ENCODE measurements around the gene PACSIN1. TPM values are rescaled to one million over a fixed set of nuclear protein-coding genes. Genes with fewer than 3 reads are reported as not detected.

Gene PACSIN1
- total RNA-seq, 1 donor from 2014 or later: 0.08 TPM

GRCh38 chr6:34583461-34583860 lies 117.6 kb downstream of the PACSIN1 start:
- Mint-ChIP-seq H3K4me3 (ENCODE audit: unreplicated experiment) (no peak overlapping the region), H3K27ac (ENCODE audit: unreplicated experiment) (no peak overlapping the region), H3K9me3 (ENCODE audit: unreplicated experiment) (no peaks in the 10 kb centered on the region), H3K27me3 (ENCODE audit: unreplicated experiment) (peaks cover 7% of the 10 kb centered on the region), H3K4me1 (ENCODE audit: unreplicated experiment) (peaks cover 14% of the 10 kb centered on the region), H3K36me3 (ENCODE audit: low read depth, unreplicated experiment) (peaks cover 10% of the 10 kb centered on the region)
- no peak for DNase-seq (ENCODE audit: low spot score)
- TF ChIP-seq, protein P1, sequence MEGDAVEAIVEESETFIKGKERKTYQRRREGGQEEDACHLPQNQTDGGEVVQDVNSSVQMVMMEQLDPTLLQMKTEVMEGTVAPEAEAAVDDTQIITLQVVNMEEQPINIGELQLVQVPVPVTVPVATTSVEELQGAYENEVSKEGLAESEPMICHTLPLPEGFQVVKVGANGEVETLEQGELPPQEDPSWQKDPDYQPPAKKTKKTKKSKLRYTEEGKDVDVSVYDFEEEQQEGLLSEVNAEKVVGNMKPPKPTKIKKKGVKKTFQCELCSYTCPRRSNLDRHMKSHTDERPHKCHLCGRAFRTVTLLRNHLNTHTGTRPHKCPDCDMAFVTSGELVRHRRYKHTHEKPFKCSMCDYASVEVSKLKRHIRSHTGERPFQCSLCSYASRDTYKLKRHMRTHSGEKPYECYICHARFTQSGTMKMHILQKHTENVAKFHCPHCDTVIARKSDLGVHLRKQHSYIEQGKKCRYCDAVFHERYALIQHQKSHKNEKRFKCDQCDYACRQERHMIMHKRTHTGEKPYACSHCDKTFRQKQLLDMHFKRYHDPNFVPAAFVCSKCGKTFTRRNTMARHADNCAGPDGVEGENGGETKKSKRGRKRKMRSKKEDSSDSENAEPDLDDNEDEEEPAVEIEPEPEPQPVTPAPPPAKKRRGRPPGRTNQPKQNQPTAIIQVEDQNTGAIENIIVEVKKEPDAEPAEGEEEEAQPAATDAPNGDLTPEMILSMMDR (IDR thresholded peaks at IDR 0.05; ENCODE audit: unreplicated experiment): peak; percentile 37

GRCh38 chr6:34583861-34584604 lies 118.2 kb downstream of the PACSIN1 start:
- Mint-ChIP-seq H3K9me3 (ENCODE audit: unreplicated experiment) (no peaks in the 10 kb centered on the region), H3K27ac (ENCODE audit: unreplicated experiment) (peak overlapping the region; percentile 67), H3K36me3 (ENCODE audit: low read depth, unreplicated experiment) (peaks cover 10% of the 10 kb centered on the region), H3K4me3 (ENCODE audit: unreplicated experiment) (peak overlapping the region; percentile 28), H3K4me1 (ENCODE audit: unreplicated experiment) (peaks cover 14% of the 10 kb centered on the region), H3K27me3 (ENCODE audit: unreplicated experiment) (peaks cover 7% of the 10 kb centered on the region)
- DNase-seq (ENCODE audit: low spot score): no peak
- TF ChIP-seq, protein P1 (IDR thresholded peaks at IDR 0.05; ENCODE audit: unreplicated experiment): no peak

DNA sequence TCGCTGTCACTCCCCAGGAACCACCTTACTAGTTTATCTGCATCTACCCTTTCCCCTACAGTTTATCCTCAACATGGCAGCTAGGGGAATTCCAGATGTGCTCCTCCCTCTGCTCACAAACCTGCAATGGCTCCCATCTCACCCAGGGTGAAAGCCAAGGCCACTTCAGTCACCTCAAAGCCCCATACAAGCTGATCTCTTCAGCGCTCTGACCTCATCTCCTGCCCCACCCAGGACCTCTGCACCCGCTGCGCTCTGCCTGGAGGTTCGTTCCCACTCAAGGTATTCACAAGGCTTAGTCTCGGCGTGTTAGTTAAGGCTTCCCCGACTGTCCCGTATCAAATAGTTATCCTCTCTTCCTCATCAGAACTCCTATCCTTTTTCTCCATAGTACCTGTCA lies 118.8 kb downstream of the PACSIN1 start:
- DNase-seq (ENCODE audit: low spot score): no peak
- peaks cover 14% of the 10 kb centered on the region for H3K4me1 Mint-ChIP-seq (ENCODE audit: unreplicated experiment)
- peaks cover 10% of the 10 kb centered on the region for H3K36me3 Mint-ChIP-seq (ENCODE audit: low read depth, unreplicated experiment)
- H3K9me3 Mint-ChIP-seq (ENCODE audit: unreplicated experiment): no peaks in the 10 kb centered on the region
- TF ChIP-seq, protein P1 (IDR thresholded peaks at IDR 0.05; ENCODE audit: unreplicated experiment): no peak
- peaks cover 7% of the 10 kb centered on the region for H3K27me3 Mint-ChIP-seq (ENCODE audit: unreplicated experiment)
- peak overlapping the region; percentile 28 for H3K4me3 Mint-ChIP-seq (ENCODE audit: unreplicated experiment)
- peak overlapping the region; percentile 67 for H3K27ac Mint-ChIP-seq (ENCODE audit: unreplicated experiment)

Other genes with a start within 250 kb of the PACSIN1 start
- gene HMGA1, start 229.2 kb upstream of the PACSIN1 start, total RNA-seq (ENCODE audit: unreplicated experiment): 528 TPM
- 44.3 TPM for gene SMIM29, start 217.1 kb upstream of the PACSIN1 start, total RNA-seq (ENCODE audit: unreplicated experiment)
- gene NUDT3, start 73.4 kb upstream of the PACSIN1 start, total RNA-seq (ENCODE audit: unreplicated experiment): 52.0 TPM
- 1,322 TPM for gene RPS10, start 40.0 kb upstream of the PACSIN1 start, total RNA-seq (ENCODE audit: unreplicated experiment)
- gene SPDEF, start 90.3 kb downstream of the PACSIN1 start, total RNA-seq (ENCODE audit: unreplicated experiment): not detected
- gene ILRUN, start 230.7 kb downstream of the PACSIN1 start, total RNA-seq (ENCODE audit: unreplicated experiment): 58.9 TPM